Liver (tissue), 9 donors: ENCODE results near the gene ATIC. TPM values are rescaled to one million over a fixed set of nuclear protein-coding genes. Genes with fewer than 3 reads are reported as not detected.

ENCODE experiments used
- DNase-seq: peaks from one replicate; pipeline ENCODE4 v3.0.0-alpha.2; 2017; ENCODE audit warnings: low spot score
- H3K27ac ChIP-seq, 2 donors: one replicate each; pipeline ENCODE4 v1.7.0; 2013; ENCODE audit warnings: inconsistent platforms in 2 of 2, low read length in 2 of 2, control low read depth in 1 of 2, low read depth in 1 of 2, mild to moderate bottlenecking in 1 of 2
- H3K27me3 ChIP-seq, 4 donors: one replicate each; pipeline versions ENCODE4 v1.6.1 to v1.7.0; 2013; ENCODE audit warnings: low read length in 3 of 4, inconsistent platforms in 1 of 4, mild to moderate bottlenecking in 1 of 4, moderate library complexity in 1 of 4; ENCODE audit not compliant: control insufficient read depth in 4 of 4, insufficient read depth in 4 of 4
- H3K36me3 ChIP-seq, 4 donors: one replicate each; pipeline versions ENCODE4 v1.6.1 to v1.7.0; 2013; ENCODE audit warnings: low read length in 3 of 4, mild to moderate bottlenecking in 3 of 4, low read depth in 1 of 4, moderate library complexity in 1 of 4; ENCODE audit not compliant: control insufficient read depth in 4 of 4, insufficient read depth in 3 of 4
- H3K4me1 ChIP-seq, 4 donors: one replicate each; pipeline versions ENCODE4 v1.6.1 to v1.7.0; 2013; ENCODE audit warnings: low read length in 3 of 4, mild to moderate bottlenecking in 3 of 4, moderate library complexity in 1 of 4; ENCODE audit not compliant: control insufficient read depth in 4 of 4, insufficient read depth in 4 of 4
- H3K4me3 ChIP-seq, 3 donors: one replicate each; pipeline versions ENCODE4 v1.6.1 to v1.7.0; 2013; ENCODE audit warnings: low read length in 3 of 3, control low read depth in 1 of 3, low read depth in 1 of 3, mild to moderate bottlenecking in 1 of 3
- H3K9ac ChIP-seq, 2 donors: one replicate each; pipeline ENCODE4 v1.7.0; 2013; ENCODE audit warnings: low read length in 2 of 2, mild to moderate bottlenecking in 2 of 2, moderate library complexity in 2 of 2, control low read depth in 1 of 2, low read depth in 1 of 2
- H3K9me3 ChIP-seq, 4 donors: one replicate each; pipeline versions ENCODE4 v1.6.1 to v1.7.0; 2013; ENCODE audit warnings: low read length in 3 of 4; ENCODE audit not compliant: control insufficient read depth in 4 of 4
- CTCF ChIP-seq: fragments of 150-350 bp; IDR thresholded peaks from 2 replicates; pipeline ENCODE4 v1.5.1; 2017; ENCODE audit warnings: improper control_type of control experiment, low read depth, low read length; ENCODE audit not compliant: missing input control
- FOXA1 ChIP-seq: IDR thresholded peaks from 2 replicates; pipeline ENCODE4 v1.6.1; 2016; ENCODE audit warnings: antibody characterized with exemption
- FOXA2 ChIP-seq: IDR thresholded peaks from 2 replicates; pipeline ENCODE4 v1.6.1; 2016; ENCODE audit warnings: antibody characterized with exemption
- GABPA ChIP-seq, 2 donors: IDR thresholded peaks in 1 of 2; conservative IDR thresholded peaks in 1 of 2; 2 replicates each; pipeline ENCODE4 v1.6.1; 2016; ENCODE audit warnings: antibody characterized with exemption in 2 of 2, mild to moderate bottlenecking in 1 of 2, moderate library complexity in 1 of 2
- HNF4A ChIP-seq, 2 donors: conservative IDR thresholded peaks; 2 replicates each; pipeline ENCODE4 v1.6.1; 2016; ENCODE audit warnings: antibody characterized with exemption in 2 of 2, mild to moderate bottlenecking in 2 of 2
- HNF4G ChIP-seq: IDR thresholded peaks from 2 replicates; pipeline ENCODE4 v1.6.1; 2016; ENCODE audit warnings: antibody characterized with exemption
- JUND ChIP-seq, 2 donors: IDR thresholded peaks; 2 replicates each; pipeline ENCODE4 v1.6.1; 2016; ENCODE audit warnings: antibody characterized with exemption in 2 of 2
- MAX ChIP-seq: IDR thresholded peaks from 2 replicates; pipeline ENCODE4 v1.6.1; 2016; ENCODE audit warnings: antibody characterized with exemption
- RAD21 ChIP-seq, 2 donors: IDR thresholded peaks; 2 replicates each; pipeline ENCODE4 v1.6.1; 2016; ENCODE audit warnings: antibody characterized with exemption in 2 of 2, mild to moderate bottlenecking in 2 of 2
- RXRA ChIP-seq, 2 donors: IDR thresholded peaks; 2 replicates each; pipeline ENCODE4 v1.6.1; 2017 to 2018; ENCODE audit warnings: antibody characterized with exemption in 2 of 2, mild to moderate bottlenecking in 1 of 2
- SP1 ChIP-seq: IDR thresholded peaks from 2 replicates; pipeline ENCODE4 v1.6.1; 2018; ENCODE audit warnings: antibody characterized with exemption, mild to moderate bottlenecking
- TAF1 ChIP-seq: conservative IDR thresholded peaks from 2 replicates; pipeline ENCODE4 v1.6.1; 2016; ENCODE audit warnings: antibody characterized with exemption, mild to moderate bottlenecking
- YY1 ChIP-seq: IDR thresholded peaks from 2 replicates; pipeline ENCODE4 v1.6.1; 2016; ENCODE audit warnings: antibody characterized with exemption, mild to moderate bottlenecking
- WGBS: extraction: QIAGEN DNeasy Blood & Tissue Kit; methylation state at CpG from one replicate; pipeline ENCODE4 v1.1.7; 2013; 5-methylcytosine and 5-hydroxymethylcytosine counted together
- polyA plus RNA-seq, 2 donors: library from polyadenylated mRNA; stranded (reverse) in 1 of 2; unstranded in 1 of 2; fragments of 200-250 nt in 1 of 2; fragments of >200 nt in 1 of 2; fragmentation: Nextera tagmentation in 1 of 2; extraction: Ambion mirVana in 1 of 2; gene quantifications; one replicate each; pipeline versions ENCODE4 v1.2.1 to v1.2.3, GENCODE V29; 2013 to 2015
- total RNA-seq, 2 donors: library from RNA; depleted of rRNA; stranded (reverse); fragments of >200 nt; gene quantifications; one replicate each; pipeline ENCODE4 v1.2.3, GENCODE V29; 2014
- TF ChIP-seq, protein P1 (sequence below): IDR thresholded peaks from 2 replicates; pipeline ENCODE4 v1.6.1; 2016; ENCODE audit warnings: antibody characterized with exemption
- TF ChIP-seq, protein P2 (sequence below): IDR thresholded peaks from 2 replicates; pipeline ENCODE4 v1.6.1; 2016; ENCODE audit warnings: antibody characterized with exemption, mild to moderate bottlenecking
- TF ChIP-seq, protein P3 (sequence below): IDR thresholded peaks from 2 replicates; pipeline ENCODE4 v1.6.1; 2016; ENCODE audit warnings: antibody characterized with exemption
- donor health status: healthy.
- donor health status: healthy.
- donor health status: healthy.
- donor health status: healthy.
- donor health status: healthy.

The ATIC gene
- total and polyA plus RNA-seq, 4 donors, result 22.9 to 50.0 (median 36.0) TPM

DNA sequence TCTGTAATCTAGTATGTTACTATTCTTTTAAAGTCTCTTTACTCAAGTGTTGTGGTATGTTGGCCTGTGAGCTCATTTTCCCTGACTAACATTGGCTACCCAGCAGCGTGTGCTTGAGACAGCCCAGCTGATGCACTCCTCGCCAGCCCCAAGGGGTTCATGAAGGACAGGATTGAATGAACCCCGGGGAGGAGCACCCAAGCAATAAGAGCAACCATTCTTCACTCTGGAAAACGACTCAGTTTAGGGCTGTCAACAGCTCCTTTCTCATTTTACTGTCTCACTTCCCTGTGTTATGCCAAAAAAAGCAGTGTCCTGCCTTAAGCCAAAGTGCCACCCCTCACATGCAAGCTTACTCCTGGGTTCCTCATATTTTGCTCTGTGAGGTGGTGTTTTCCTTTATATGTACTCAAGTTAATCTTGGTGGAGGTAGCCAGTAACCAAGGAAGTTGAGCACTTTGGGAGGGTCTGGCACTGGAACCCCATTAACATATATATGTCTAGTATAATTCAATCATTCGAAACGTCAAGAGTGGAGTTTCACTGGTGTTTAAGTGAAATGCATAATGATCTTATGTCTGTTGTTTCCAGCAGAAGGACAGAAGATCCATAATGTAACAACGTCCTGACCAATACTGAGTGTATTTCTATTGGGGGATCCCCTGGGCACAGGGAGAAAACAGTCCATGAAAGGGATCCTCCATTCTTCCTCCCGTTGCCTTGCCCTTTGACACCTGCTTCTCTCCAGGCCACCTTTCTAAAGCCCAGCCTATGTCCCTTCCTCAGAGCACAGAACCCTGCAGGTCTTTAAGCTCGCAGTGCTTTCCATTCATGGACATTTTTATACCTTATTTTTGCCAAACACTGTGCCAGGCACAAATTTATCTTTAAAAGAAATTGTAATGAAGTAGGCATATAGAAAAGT is 43.2 kb downstream of the ATIC start:
- WGBS, result 91% methylated on average over 9 of the region's 9 CpGs
- no peak for TF ChIP-seq FOXA1
- TF ChIP-seq CTCF, result no peak
- no peak for TF ChIP-seq FOXA2
- no peak for TF ChIP-seq YY1
- no peak for TF ChIP-seq TAF1
- no peak for TF ChIP-seq RAD21 (IDR thresholded peaks at IDR 0.05)
- TF ChIP-seq MAX, result no peak
- TF ChIP-seq HNF4A (conservative IDR thresholded peaks at IDR 0.05), result no peak
- TF ChIP-seq, protein P1, sequence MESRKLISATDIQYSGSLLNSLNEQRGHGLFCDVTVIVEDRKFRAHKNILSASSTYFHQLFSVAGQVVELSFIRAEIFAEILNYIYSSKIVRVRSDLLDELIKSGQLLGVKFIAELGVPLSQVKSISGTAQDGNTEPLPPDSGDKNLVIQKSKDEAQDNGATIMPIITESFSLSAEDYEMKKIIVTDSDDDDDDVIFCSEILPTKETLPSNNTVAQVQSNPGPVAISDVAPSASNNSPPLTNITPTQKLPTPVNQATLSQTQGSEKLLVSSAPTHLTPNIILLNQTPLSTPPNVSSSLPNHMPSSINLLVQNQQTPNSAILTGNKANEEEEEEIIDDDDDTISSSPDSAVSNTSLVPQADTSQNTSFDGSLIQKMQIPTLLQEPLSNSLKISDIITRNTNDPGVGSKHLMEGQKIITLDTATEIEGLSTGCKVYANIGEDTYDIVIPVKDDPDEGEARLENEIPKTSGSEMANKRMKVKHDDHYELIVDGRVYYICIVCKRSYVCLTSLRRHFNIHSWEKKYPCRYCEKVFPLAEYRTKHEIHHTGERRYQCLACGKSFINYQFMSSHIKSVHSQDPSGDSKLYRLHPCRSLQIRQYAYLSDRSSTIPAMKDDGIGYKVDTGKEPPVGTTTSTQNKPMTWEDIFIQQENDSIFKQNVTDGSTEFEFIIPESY, result no peak
- TF ChIP-seq RXRA (IDR thresholded peaks at IDR 0.05), result no peak
- no peak for TF ChIP-seq GABPA (IDR thresholded peaks at IDR 0.05 in 1 of 2, conservative IDR thresholded peaks at IDR 0.05 in 1 of 2)
- no peak for TF ChIP-seq JUND (IDR thresholded peaks at IDR 0.05)
- TF ChIP-seq, protein P2, sequence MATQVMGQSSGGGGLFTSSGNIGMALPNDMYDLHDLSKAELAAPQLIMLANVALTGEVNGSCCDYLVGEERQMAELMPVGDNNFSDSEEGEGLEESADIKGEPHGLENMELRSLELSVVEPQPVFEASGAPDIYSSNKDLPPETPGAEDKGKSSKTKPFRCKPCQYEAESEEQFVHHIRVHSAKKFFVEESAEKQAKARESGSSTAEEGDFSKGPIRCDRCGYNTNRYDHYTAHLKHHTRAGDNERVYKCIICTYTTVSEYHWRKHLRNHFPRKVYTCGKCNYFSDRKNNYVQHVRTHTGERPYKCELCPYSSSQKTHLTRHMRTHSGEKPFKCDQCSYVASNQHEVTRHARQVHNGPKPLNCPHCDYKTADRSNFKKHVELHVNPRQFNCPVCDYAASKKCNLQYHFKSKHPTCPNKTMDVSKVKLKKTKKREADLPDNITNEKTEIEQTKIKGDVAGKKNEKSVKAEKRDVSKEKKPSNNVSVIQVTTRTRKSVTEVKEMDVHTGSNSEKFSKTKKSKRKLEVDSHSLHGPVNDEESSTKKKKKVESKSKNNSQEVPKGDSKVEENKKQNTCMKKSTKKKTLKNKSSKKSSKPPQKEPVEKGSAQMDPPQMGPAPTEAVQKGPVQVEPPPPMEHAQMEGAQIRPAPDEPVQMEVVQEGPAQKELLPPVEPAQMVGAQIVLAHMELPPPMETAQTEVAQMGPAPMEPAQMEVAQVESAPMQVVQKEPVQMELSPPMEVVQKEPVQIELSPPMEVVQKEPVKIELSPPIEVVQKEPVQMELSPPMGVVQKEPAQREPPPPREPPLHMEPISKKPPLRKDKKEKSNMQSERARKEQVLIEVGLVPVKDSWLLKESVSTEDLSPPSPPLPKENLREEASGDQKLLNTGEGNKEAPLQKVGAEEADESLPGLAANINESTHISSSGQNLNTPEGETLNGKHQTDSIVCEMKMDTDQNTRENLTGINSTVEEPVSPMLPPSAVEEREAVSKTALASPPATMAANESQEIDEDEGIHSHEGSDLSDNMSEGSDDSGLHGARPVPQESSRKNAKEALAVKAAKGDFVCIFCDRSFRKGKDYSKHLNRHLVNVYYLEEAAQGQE, result no peak
- no peak for TF ChIP-seq SP1
- TF ChIP-seq HNF4G, result no peak
- TF ChIP-seq, protein P3, sequence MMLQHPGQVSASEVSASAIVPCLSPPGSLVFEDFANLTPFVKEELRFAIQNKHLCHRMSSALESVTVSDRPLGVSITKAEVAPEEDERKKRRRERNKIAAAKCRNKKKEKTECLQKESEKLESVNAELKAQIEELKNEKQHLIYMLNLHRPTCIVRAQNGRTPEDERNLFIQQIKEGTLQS, result no peak

More for the DNA sequence above, 43.2 kb downstream of the ATIC start:
- Histone ChIP-seq H3K36me3 (peaks cover 0 to 7% (median 3%) of the 10 kb centered on the region in 4 donors), H3K27ac (no peak overlapping the region), H3K4me1 (no peaks in the 10 kb centered on the region), H3K9ac (no peak overlapping the region), H3K4me3 (no peak overlapping the region), H3K27me3 (no peaks in the 10 kb centered on the region), H3K9me3 (no peaks in the 10 kb centered on the region)
- DNase-seq, result no peak
